IMR-90 (cell line): ENCODE data around the gene BDKRB1. TPM values are rescaled to one million over a fixed set of nuclear protein-coding genes. Genes with fewer than 3 reads are reported as not detected.

Experiments used
- microRNA-seq, 2 experiments: library from miRNA; stranded (forward) in 1 of 2; unstranded in 1 of 2; fragments of 10-50 nt in 1 of 2; fragments of <30 nt in 1 of 2; gene quantifications in 1 of 2; microRNA quantifications in 1 of 2; one replicate each; pipeline versions ENCODE3 to v1.1.0; 2013 to 2020; ENCODE audit not compliant: insufficient read depth in 1 of 2, insufficient read length in 1 of 2, unreplicated experiment in 1 of 2
- polyA plus RNA-seq, 3 experiments: library from polyadenylated mRNA; depleted of rRNA; stranded (reverse); fragments of >200 nt; gene quantifications; 2 replicates each; pipeline ENCODE4 v1.2.3, GENCODE V29; 2012; ENCODE audit warnings: low replicate concordance in 1 of 3
- small RNA-seq, 5 experiments: library from RNA; depleted of rRNA; stranded (forward); fragments of <200 nt; gene quantifications; one replicate each; pipeline ENCODE3, GENCODE V24; 2012
- total RNA-seq: library from RNA; depleted of rRNA; stranded (reverse); fragments of >200 nt; gene quantifications from 2 replicates; pipeline ENCODE4 v1.2.3, GENCODE V29; 2012; rRNA removed

BDKRB1 gene
- total and polyA plus RNA-seq, 2 of the 4 experiments (the other 2 are of a cell fraction) = 56.5 to 130 TPM

Small RNA genes within 50 kb of the gene (microRNA-seq; reads per million reads assigned to microRNA genes)
- not detected for gene CKS1BP1 (ENCODE audit: insufficient read depth, insufficient read length)

Small RNA genes within 50 kb of the gene (small RNA-seq; reads per million reads assigned to genes)
- 0 reads per million in 5 experiments for gene CKS1BP1

Other genes starting within 250 kb of the BDKRB1 start
- 6.3 and 6.9 TPM in 2 replicates for gene C14orf132, start 216.8 kb upstream of the BDKRB1 start, total RNA-seq
- gene C14orf132, start 216.8 kb upstream of the BDKRB1 start, polyA plus RNA-seq (2012; rRNA removed) = 10.8 and 13.5 TPM in 2 replicates
- gene BDKRB2, start 51.4 kb upstream of the BDKRB1 start, total RNA-seq = 60.5 and 73.1 TPM in 2 replicates
- gene BDKRB2, start 51.4 kb upstream of the BDKRB1 start, polyA plus RNA-seq (2012; rRNA removed) = 52.1 and 60.9 TPM in 2 replicates
- 20.6 and 22.0 TPM in 2 replicates for gene ATG2B, start 107.1 kb downstream of the BDKRB1 start, total RNA-seq
- gene ATG2B, start 107.1 kb downstream of the BDKRB1 start, polyA plus RNA-seq (2012; rRNA removed) = 6.1 and 6.9 TPM in 2 replicates
- gene GSKIP, start 107.3 kb downstream of the BDKRB1 start, total RNA-seq = 22.0 and 34.7 TPM in 2 replicates
- 9.4 and 11.7 TPM in 2 replicates for gene GSKIP, start 107.3 kb downstream of the BDKRB1 start, polyA plus RNA-seq (2012; rRNA removed)
- under 0.01 TPM in 1 of 2 replicates, not detected in the other for gene AK7, start 135.9 kb downstream of the BDKRB1 start, total RNA-seq
- gene AK7, start 135.9 kb downstream of the BDKRB1 start, polyA plus RNA-seq (2012; rRNA removed) = 0.10 and 0.21 TPM in 2 replicates
- 128 and 137 TPM in 2 replicates for gene PAPOLA, start 246.2 kb downstream of the BDKRB1 start, total RNA-seq
- gene PAPOLA, start 246.2 kb downstream of the BDKRB1 start, polyA plus RNA-seq (2012; rRNA removed) = 71.7 and 73.8 TPM in 2 replicates